Sciatic nerve (tissue), 2 donors: ENCODE results near the gene RASSF1. TPM values are rescaled to one million over a fixed set of nuclear protein-coding genes. Genes with fewer than 3 reads are reported as not detected.

Experiments used
- ATAC-seq: fragments of 200-7000 bp; cut with Tn5 transposase; one replicate; pipeline ENCODE4 v1.9.1; 2020; ENCODE audit warnings: mild to moderate bottlenecking, moderate library complexity
- DNase-seq: peaks from one replicate; pipeline ENCODE4 v3.0.0-alpha.2; 2020; ENCODE audit warnings: low spot score
- intact Hi-C: fragments of 100-400 bp; cut with DNase I; formaldehyde crosslinking; loops from one replicate; pipeline ENCODE4 v1.14.2; 2022
- total RNA-seq: library from RNA; stranded (reverse); fragmentation: NEBNext Ultra II Directional; extraction: Animal tissue kit (Norgen Biotek cat#: 25700); gene quantifications from one replicate; pipeline ENCODE4 v1.2.1, GENCODE V29; 2021
- donor health status: DM: no; HTN: no; CAD: no.
- donor health status: DM: no; HTN: no; CAD: no.

Gene RASSF1, protein sequence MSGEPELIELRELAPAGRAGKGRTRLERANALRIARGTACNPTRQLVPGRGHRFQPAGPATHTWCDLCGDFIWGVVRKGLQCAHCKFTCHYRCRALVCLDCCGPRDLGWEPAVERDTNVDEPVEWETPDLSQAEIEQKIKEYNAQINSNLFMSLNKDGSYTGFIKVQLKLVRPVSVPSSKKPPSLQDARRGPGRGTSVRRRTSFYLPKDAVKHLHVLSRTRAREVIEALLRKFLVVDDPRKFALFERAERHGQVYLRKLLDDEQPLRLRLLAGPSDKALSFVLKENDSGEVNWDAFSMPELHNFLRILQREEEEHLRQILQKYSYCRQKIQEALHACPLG
- 51.0 TPM for total RNA-seq

DNA sequence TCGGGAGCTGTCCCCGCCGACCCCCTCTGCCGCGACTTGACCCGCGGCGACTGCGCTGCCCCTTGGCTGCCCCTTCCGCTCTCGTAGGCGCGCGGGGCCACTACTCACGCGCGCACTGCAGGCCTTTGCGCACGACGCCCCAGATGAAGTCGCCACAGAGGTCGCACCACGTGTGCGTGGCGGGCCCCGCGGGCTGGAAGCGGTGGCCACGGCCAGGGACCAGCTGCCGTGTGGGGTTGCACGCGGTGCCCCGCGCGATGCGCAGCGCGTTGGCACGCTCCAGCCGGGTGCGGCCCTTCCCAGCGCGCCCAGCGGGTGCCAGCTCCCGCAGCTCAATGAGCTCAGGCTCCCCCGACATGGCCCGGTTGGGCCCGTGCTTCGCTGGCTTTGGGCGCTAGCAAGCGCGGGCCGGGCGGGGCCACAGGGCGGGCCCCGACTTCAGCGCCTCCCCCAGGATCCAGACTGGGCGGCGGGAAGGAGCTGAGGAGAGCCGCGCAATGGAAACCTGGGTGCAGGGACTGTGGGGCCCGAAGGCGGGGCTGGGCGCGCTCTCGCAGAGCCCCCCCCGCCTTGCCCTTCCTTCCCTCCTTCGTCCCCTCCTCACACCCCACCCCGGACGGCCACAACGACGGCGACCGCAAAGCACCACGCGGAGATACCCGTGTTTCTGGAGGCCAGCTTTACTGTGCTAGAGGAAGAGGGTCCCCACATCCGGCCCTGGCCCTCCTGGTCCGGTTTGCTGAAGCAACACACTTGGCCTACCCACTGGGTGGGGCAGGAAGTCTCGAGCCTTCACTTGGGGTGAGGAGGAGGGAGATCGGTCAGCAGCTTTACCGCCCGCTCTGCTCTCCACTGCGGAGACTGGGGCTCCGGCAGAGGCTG lies at the start of gene RASSF1:
RASSF1 (minus strand) TSS at position 389 of the 882 bp plus-strand sequence; CDS start at position 358, 31 bp downstream.
- DNase-seq (peak; percentile 90), ATAC-seq (peak; percentile 55)
- intact Hi-C loops = no loop called here

- intact Hi-C loops = no loop called here
- ATAC-seq (no peak), DNase-seq (no peak)
These were observed 48.8 kb upstream of the RASSF1 start for GRCh38 chr3:50389414-50389767.

DNA sequence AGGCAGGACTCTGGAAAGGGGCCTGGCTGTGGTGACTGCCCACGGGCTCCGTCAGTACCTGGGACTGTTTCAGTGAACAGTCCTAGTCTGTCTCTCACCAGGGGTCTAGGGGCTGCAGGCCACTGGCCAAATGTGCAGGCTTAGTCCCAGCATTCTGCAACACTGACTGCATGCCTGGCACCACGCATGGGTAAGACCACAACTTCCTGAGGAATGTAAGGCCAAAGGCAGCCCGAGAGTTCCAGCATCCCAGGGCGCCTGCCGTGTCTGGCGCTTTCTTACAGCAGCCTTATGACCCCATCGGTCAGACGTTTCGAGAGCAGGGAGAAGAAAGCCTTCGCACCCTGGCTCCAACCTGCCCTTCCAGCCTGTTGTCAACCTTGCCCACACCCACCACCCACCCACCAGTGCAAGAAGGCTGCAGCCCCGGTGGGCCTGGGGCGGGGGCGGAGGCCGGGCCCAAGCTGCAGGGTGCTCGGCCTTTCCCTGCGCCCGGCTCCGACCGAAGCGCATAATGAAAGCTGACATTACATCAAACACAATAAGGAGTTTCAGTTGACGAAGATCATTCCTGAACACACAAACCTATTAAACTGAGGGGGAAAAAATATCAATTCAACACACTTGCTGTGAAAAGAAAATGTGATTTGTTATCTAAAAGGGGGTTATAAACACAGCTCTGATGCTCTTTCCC lies 48.2 kb upstream of the RASSF1 start:
- ATAC-seq (no peak), DNase-seq (no peak)
- intact Hi-C loops = no loop called here

GRCh38 chr3:50388016-50388719 lies 47.5 kb upstream of the RASSF1 start:
- intact Hi-C loops = no loop called here
- DNase-seq (no peak), ATAC-seq (no peak)

DNA sequence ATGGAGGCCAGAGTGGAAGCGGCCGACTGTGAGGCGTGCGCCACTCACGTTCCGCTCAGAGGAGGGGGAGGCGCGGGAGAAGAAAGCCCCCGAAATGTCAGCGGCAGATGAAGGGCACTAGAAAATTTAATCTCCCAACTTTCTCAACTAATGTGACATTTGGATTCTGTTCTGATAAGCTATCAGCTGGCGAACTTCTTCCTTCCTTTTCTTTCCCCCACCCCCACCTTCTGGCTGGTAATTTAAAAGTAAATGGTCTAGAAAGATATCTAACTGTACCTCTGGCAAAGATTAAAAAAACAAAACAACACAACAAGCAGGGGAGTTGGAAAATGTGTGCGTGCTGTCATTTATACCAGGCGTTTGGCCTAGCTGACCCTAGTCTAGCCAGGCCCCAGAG lies 45.1 kb upstream of the RASSF1 start:
- ATAC-seq (no peak), DNase-seq (no peak)
- intact Hi-C loops = no loop called here

DNA sequence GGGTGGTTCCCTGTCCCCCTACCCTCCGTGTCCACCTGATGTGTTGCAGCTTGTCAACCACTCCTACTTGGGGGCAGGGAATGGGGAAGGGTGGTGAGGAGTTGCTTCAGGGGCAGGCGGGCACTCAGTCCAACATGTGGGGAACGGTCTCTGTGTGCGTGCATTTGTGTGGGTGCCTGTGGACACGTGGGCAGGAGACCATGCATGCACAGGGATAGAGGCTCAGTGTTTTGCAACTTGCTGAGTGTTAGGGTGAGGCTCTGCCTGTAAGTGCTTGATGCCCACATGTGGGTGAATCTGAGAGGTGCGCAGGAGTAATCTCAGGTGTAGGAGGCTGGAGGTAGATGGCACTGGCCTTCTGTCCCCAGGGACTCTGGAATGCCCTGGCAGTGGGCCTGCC lies 43.1 kb upstream of the RASSF1 start:
- ATAC-seq (no peak), DNase-seq (no peak)
- intact Hi-C loops = no loop called here

DNA sequence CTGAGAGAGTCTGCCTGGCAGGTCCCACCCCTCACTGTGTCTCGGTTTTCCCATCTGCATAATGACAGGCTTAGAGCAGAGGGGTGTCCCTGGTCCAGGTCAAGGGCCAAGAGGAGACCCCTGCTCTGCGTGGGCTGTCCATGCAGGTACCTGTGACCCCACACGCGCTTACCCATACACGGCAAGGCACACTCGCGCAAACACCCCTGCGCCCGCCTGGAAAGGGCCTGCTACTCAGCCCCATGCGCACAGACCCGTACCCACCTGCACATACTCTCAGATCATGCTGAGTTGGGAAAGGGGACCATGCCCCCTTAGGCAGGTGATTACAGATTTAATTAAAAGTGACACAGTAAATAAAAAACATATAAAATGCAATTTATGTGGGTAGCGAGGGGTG lies 42.1 kb upstream of the RASSF1 start:
- DNase-seq = no peak
- intact Hi-C loops = no loop called here
- no peak for ATAC-seq

DNA sequence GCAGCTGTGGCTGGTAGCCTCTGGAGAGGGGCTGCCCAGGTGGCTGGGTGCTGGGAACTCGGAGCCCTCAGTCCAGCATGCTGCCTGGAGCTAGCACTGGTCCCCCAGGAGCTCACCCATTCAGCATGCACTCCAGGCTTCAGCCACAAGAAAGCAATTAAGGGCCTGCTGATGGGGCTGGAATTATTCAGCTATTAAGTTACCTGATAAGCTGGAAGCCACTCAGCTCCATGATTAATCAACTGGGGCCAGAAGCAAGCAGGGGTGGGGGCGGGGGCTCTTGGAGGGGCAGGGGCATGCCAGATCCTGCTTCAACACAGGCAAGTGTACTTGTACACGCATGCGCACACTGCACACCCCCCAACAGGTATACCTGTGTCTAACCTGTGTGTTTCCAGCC lies 40.7 kb upstream of the RASSF1 start:
- intact Hi-C loops = no loop called here
- no peak for DNase-seq
- no peak for ATAC-seq

GRCh38 chr3:50380405-50381085 lies 39.9 kb upstream of the RASSF1 start:
- no peak for ATAC-seq
- intact Hi-C loops = no loop called here

DNA sequence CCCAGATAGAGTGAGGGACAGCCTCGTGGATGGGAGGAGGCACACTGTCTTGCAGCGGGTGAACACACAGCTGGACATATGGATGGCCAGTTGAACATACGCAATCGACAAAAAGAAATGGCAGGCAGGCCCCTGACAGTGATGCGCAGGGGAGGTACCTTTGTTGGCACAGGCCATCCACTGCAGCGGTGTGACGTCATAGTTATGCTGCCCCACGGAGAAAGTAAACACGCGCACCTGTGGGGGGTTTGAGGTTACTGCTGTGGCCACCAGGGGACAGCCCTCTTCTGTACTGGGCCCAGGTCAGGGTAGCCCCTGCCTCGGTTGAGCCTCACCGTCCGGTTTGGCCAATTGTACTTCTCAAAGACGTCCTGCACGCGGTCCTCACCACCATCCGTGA lies 38.1 kb upstream of the RASSF1 start:
- DNase-seq = no peak
- intact Hi-C loops = no loop called here
- ATAC-seq = no peak

More at GRCh38 chr3:50380405-50381085, 39.9 kb upstream of the RASSF1 start:
- no peak for DNase-seq

GRCh38 chr3:50378024-50378423 lies 37.4 kb upstream of the RASSF1 start:
- intact Hi-C loops = no loop called here
- no peak for ATAC-seq

DNA sequence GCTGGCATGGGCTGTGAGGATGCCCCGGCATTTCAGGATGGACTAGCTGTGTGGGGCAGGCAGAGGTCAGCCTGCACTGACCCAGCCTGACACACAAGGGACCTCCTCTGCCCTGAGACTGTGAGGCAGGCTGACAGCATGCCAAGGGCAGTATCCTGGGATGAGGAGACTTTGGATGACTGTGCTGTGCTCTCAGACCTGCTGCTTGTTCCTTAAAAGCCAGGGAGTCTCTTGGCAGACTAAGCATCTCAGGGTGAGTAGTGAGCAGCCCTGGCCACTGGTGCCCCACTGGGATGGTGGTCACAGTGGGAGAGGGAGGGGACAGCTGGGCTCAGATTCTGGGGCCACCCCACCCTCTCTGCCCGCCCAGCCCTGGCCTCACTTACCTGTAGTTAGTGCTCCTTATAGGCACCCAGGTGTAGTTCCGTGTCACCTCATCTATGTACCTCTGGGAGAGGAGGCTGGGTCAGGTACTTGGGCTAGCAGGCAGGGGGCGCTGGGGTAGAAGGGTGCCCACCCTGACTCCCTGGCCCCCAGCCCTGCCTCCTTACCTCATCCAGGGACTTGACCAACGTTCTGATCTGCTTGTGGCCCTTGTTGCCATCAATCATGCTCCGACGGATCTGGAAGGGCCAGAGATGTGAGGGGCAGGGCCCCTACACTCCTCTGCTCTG lies 34.8 kb upstream of the RASSF1 start:
- ATAC-seq = no peak
- intact Hi-C loops = no loop called here
- no peak for DNase-seq

More at GRCh38 chr3:50378024-50378423, 37.4 kb upstream of the RASSF1 start:
- no peak for DNase-seq

GRCh38 chr3:50374363-50375257 lies 34.0 kb upstream of the RASSF1 start:
- ATAC-seq = no peak
- intact Hi-C loops = loop anchor here (5.0 kb wide), 1 partner anchor 633 kb away; no protein-coding TSS in a partner anchor
- DNase-seq = no peak

DNA sequence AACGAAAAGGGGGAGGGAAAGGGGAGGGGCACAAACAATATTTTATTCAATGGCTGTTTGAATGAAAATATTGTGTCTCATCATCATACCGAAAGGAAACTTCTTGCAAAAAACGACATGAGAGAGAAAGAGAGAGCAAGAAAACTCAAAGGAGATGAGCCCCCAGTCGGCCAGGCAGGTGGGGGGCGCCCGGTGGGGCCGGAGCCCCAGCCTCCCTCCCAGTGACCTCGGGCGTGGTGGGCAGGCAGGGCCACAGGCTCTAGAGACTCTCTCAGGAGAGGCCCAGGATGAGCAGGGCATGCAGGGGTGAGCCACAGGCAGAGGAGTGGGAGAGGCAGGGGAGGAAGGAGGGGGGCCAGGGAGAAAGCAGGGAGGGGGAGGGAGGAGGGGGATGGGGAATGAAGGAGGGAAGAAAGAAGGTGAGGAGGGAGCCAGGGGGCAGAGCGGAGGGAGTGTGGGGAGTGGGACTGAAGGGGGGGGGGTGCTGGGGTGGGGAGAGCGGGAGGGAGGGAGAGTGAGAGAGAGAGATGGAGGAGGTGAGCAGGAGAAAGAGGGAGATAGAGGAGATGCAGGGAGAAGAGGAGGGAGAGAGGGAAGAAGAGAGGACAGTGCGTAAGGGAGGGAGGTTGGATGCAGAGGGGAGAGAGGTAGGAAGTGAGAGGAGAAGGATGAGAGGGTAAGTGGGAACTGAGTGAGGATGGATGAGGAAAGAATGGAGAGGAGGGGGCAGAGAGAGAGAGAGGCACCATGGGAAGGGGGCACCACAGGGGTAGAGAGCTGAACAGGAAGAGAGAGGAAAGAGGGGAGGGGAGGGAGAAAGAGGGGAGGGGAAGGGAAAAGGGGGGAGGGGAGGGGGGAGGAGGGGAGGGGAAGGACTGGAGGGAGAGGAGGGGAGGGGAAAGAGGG lies 32.8 kb upstream of the RASSF1 start:
- intact Hi-C loops = loop anchor here (5.0 kb wide), 1 partner anchor 634 kb away; no protein-coding TSS in a partner anchor
- no peak for ATAC-seq
- no peak for DNase-seq

- ATAC-seq (peak; percentile 4), DNase-seq (no peak)
- intact Hi-C loops = loop anchor here (5.0 kb wide), 1 partner anchor 635 kb away; no protein-coding TSS in a partner anchor
These were observed 31.7 kb upstream of the RASSF1 start for GRCh38 chr3:50372349-50372748.
